Endothelial cell of umbilical vein (primary cell): ENCODE data around the gene PTTG2.

Experiments
- EZH2 ChIP-seq: IDR thresholded peaks from 2 replicates; pipeline ENCODE4 v1.6.1; 2012; ENCODE audit warnings: borderline replicate concordance, low read depth, mild to moderate bottlenecking, moderate library complexity, low read length, inconsistent platforms; ENCODE audit not compliant: severe bottlenecking
- TF ChIP-seq, protein P1 (sequence below), 2 donors: IDR thresholded peaks; 1 replicate in 1 of 2; 2 replicates in 1 of 2; pipeline ENCODE4 v1.5.1; 2011; ENCODE audit warnings: low read length in 2 of 2, mild to moderate bottlenecking in 2 of 2, moderate library complexity in 2 of 2, control low read depth in 1 of 2, inconsistent platforms in 1 of 2, low read depth in 1 of 2; ENCODE audit not compliant: insufficient read depth in 1 of 2; ENCODE audit errors: extremely low read depth in 1 of 2

DNA sequence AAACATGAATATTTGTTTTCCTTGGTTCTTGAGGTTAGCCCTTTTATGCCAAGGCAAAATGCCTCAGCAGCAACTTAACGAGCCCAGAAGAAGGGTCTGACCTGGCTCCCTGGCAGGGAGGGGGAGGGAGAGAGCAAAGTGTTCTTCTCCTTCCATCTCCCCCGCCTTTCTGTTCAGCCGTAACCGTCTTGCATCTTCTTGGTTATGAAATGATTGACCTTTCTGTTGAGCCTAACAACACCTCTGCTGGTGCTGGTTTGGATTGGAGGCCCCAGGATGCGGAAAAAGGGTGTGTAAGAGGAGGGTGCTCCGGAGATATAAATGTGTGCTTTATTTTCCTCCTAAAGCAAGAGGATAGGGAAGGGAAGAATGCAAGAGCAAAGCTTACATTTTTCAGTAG, 44.7 kb downstream of the PTTG2 start:
- no peak for TF ChIP-seq EZH2
- TF ChIP-seq, protein P1, sequence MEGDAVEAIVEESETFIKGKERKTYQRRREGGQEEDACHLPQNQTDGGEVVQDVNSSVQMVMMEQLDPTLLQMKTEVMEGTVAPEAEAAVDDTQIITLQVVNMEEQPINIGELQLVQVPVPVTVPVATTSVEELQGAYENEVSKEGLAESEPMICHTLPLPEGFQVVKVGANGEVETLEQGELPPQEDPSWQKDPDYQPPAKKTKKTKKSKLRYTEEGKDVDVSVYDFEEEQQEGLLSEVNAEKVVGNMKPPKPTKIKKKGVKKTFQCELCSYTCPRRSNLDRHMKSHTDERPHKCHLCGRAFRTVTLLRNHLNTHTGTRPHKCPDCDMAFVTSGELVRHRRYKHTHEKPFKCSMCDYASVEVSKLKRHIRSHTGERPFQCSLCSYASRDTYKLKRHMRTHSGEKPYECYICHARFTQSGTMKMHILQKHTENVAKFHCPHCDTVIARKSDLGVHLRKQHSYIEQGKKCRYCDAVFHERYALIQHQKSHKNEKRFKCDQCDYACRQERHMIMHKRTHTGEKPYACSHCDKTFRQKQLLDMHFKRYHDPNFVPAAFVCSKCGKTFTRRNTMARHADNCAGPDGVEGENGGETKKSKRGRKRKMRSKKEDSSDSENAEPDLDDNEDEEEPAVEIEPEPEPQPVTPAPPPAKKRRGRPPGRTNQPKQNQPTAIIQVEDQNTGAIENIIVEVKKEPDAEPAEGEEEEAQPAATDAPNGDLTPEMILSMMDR (IDR thresholded peaks at IDR 0.05; ENCODE audit: extremely low read depth in 1 of 2, insufficient read depth in 1 of 2, low read depth in 1 of 2, low read length in 2 of 2): no peak
